Keratinocyte (primary cell): ENCODE results near the gene MEAK7. TPM values are rescaled to one million over a fixed set of nuclear protein-coding genes. Genes with fewer than 3 reads are reported as not detected.

Source experiments
- DNase-seq: peaks from one replicate; pipeline ENCODE4 v3.0.0-alpha.2; 2011; ENCODE audit warnings: low read depth, missing footprints, low spot score
- FAIRE-seq: peaks from 2 replicates; lab custom pipeline; 2011; peaks lifted over from hg19 to GRCh38; lab: Jason Lieb, UNC
- H2AFZ ChIP-seq: 2 replicates; pipeline ENCODE4 v1.6.0; 2012; ENCODE audit warnings: low read length, control low read depth, inconsistent platforms; ENCODE audit not compliant: control insufficient read depth
- H3K27ac ChIP-seq: 2 replicates; pipeline ENCODE4 v1.5.1; 2011; ENCODE audit warnings: low read length; ENCODE audit not compliant: control insufficient read depth, insufficient read depth
- H3K27me3 ChIP-seq: 3 replicates; pipeline ENCODE4 v1.6.0; 2011; ENCODE audit warnings: low read length; ENCODE audit not compliant: control insufficient read depth, insufficient read depth; ENCODE audit errors: extremely low read depth
- H3K36me3 ChIP-seq, 2 experiments: 2 replicates in 1 of 2; 3 replicates in 1 of 2; pipeline ENCODE4 v1.5.1; 2011; ENCODE audit warnings: low read length in 2 of 2, mild to moderate bottlenecking in 1 of 2; ENCODE audit not compliant: control insufficient read depth in 2 of 2, insufficient read depth in 2 of 2; ENCODE audit errors: extremely low read depth in 1 of 2
- H3K4me1 ChIP-seq: 3 replicates; pipeline ENCODE4 v1.5.1; 2011; ENCODE audit warnings: low read length; ENCODE audit not compliant: control insufficient read depth, insufficient read depth; ENCODE audit errors: extremely low read depth
- H3K4me2 ChIP-seq: 3 replicates; pipeline ENCODE4 v1.6.0; 2011; ENCODE audit warnings: low read depth, low read length; ENCODE audit not compliant: control insufficient read depth, insufficient read depth; ENCODE audit errors: extremely low read depth
- H3K4me3 ChIP-seq, 3 experiments: fragments of 200-600 bp in 1 of 3; sonication (generic) in 1 of 3; 2 replicates in 2 of 3; 3 replicates in 1 of 3; pipeline ENCODE4 v1.5.1; 2011 to 2016; ENCODE audit warnings: low read length in 3 of 3, mild to moderate bottlenecking in 3 of 3, control low read depth in 2 of 3, inconsistent platforms in 1 of 3, low read depth in 1 of 3, mixed read lengths in 1 of 3, mixed run types in 1 of 3, moderate library complexity in 1 of 3; ENCODE audit not compliant: control insufficient read depth in 2 of 3, insufficient read depth in 2 of 3; ENCODE audit errors: extremely low read depth in 1 of 3
- H3K79me2 ChIP-seq: 2 replicates; pipeline ENCODE4 v1.6.0; 2012; ENCODE audit warnings: low read length; ENCODE audit not compliant: control insufficient read depth, insufficient read depth
- H3K9ac ChIP-seq: 3 replicates; pipeline ENCODE4 v1.6.0; 2011; ENCODE audit warnings: low read length; ENCODE audit not compliant: control insufficient read depth, insufficient read depth; ENCODE audit errors: extremely low read depth
- H3K9me1 ChIP-seq: 3 replicates; pipeline ENCODE4 v1.6.0; 2011; ENCODE audit warnings: low read length; ENCODE audit not compliant: control insufficient read depth, insufficient read depth; ENCODE audit errors: extremely low read depth
- H3K9me3 ChIP-seq: 2 replicates; pipeline ENCODE4 v1.5.1; 2012; ENCODE audit warnings: low read depth, low read length; ENCODE audit not compliant: control insufficient read depth
- H4K20me1 ChIP-seq: 3 replicates; pipeline ENCODE4 v1.6.0; 2011; ENCODE audit warnings: low read length; ENCODE audit not compliant: control insufficient read depth, insufficient read depth; ENCODE audit errors: extremely low read depth
- EZH2 ChIP-seq: IDR thresholded peaks from one replicate; pipeline ENCODE4 v1.6.1; 2012; ENCODE audit warnings: inconsistent platforms, mild to moderate bottlenecking, low read length, moderate library complexity
- dilution Hi-C: fragments of 300-500 bp; cut with MboI; formaldehyde crosslinking; loops from one replicate; pipeline ENCODE4 v1.7.0; 2020; ENCODE audit warnings: low sequenced_read_pairs; ENCODE audit not compliant: extremely low pct_ligation_motif_present
- polyA plus RNA-seq, 5 experiments: library from polyadenylated mRNA; depleted of rRNA in 3 of 5; stranded (reverse) in 3 of 5; stranded (forward) in 1 of 5; unstranded in 1 of 5; fragments of >200 nt; gene quantifications; 1 replicate in 1 of 5; 2 replicates in 3 of 5; 3 replicates in 1 of 5; pipeline versions ENCODE4 v1.2.1 to v1.2.3, GENCODE V29; 2011 to 2012; ENCODE audit warnings: missing spikeins in 2 of 5, low read depth in 1 of 5, low replicate concordance in 1 of 5
- TF ChIP-seq, protein P1 (sequence below), 3 experiments: IDR thresholded peaks in 1 of 3; conservative IDR thresholded peaks in 1 of 3; optimal IDR thresholded peaks in 1 of 3; 2 replicates in 2 of 3; 3 replicates in 1 of 3; pipeline versions ENCODE3 to v1.5.1; 2011; ENCODE audit warnings: low read length in 3 of 3, mild to moderate bottlenecking in 3 of 3, moderate library complexity in 2 of 3, control low read depth in 1 of 3, inconsistent platforms in 1 of 3; ENCODE audit not compliant: insufficient read depth in 2 of 3; ENCODE audit errors: extremely low read depth in 1 of 3

MEAK7 gene
- polyA plus RNA-seq, 1 donor (not counting 4 experiments of a cell fraction or from before 2014, with no cell fraction given), result 81.0 TPM

DNA sequence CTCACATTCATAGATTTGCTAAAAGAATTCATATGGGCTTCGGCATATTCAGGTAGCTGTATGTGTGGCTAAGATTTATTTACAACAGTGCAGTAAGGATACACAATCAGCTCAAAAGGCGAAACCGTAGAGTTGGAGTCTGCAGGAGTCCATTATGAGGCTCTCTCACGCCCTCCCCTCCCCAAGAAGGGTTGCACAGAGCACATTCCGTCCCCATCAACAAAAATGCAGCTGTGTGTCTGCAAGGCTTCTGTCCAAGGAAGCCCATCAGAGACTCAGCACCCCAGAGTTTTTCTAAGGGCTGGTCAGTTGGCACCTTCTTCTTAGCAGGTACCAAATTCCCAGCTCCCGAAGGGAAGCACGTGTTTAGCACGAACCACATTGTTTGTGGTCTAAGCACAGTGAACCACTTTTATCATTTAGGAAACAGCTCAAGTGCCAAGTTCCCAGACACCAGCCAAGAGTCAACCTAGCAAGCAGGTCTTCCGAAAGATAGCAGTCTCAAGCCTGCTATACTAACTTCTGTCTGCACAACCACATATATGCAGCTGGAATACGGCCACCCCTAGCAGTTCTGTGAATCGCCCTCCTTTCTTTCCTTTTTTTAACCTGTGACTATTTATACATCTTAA is 28.5 kb upstream of the MEAK7 start:
- H3K36me3 ChIP-seq, result no peaks in the 10 kb centered on the region
- H2AFZ ChIP-seq, result peak overlapping the region; percentile 30
- TF ChIP-seq, protein P1, sequence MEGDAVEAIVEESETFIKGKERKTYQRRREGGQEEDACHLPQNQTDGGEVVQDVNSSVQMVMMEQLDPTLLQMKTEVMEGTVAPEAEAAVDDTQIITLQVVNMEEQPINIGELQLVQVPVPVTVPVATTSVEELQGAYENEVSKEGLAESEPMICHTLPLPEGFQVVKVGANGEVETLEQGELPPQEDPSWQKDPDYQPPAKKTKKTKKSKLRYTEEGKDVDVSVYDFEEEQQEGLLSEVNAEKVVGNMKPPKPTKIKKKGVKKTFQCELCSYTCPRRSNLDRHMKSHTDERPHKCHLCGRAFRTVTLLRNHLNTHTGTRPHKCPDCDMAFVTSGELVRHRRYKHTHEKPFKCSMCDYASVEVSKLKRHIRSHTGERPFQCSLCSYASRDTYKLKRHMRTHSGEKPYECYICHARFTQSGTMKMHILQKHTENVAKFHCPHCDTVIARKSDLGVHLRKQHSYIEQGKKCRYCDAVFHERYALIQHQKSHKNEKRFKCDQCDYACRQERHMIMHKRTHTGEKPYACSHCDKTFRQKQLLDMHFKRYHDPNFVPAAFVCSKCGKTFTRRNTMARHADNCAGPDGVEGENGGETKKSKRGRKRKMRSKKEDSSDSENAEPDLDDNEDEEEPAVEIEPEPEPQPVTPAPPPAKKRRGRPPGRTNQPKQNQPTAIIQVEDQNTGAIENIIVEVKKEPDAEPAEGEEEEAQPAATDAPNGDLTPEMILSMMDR (optimal IDR thresholded peaks at IDR 0.05 in 1 of 3, IDR thresholded peaks at IDR 0.05 in 1 of 3, conservative IDR thresholded peaks at IDR 0.05 in 1 of 3; ENCODE audit: extremely low read depth in 1 of 3, insufficient read depth in 2 of 3, low read length in 3 of 3), result no peak
- TF ChIP-seq EZH2, result no peak
- peaks cover 8% of the 10 kb centered on the region for H3K9me3 ChIP-seq
- peak overlapping the region; percentile 16 for H3K27ac ChIP-seq
- FAIRE-seq, result no peak
- H3K27me3 ChIP-seq, result peaks cover 3% of the 10 kb centered on the region
- H3K9ac ChIP-seq, result no peak overlapping the region
- peak overlapping the region; percentile 80 for H3K4me2 ChIP-seq
- H3K4me3 ChIP-seq, result no peak overlapping the region
- no peaks in the 10 kb centered on the region for H4K20me1 ChIP-seq
- H3K4me1 ChIP-seq, result peaks cover 20% of the 10 kb centered on the region
- H3K9me1 ChIP-seq, result no peaks in the 10 kb centered on the region
- no peak for DNase-seq
- no peaks in the 10 kb centered on the region for H3K79me2 ChIP-seq
- dilution Hi-C loops, result no loop called here

DNA sequence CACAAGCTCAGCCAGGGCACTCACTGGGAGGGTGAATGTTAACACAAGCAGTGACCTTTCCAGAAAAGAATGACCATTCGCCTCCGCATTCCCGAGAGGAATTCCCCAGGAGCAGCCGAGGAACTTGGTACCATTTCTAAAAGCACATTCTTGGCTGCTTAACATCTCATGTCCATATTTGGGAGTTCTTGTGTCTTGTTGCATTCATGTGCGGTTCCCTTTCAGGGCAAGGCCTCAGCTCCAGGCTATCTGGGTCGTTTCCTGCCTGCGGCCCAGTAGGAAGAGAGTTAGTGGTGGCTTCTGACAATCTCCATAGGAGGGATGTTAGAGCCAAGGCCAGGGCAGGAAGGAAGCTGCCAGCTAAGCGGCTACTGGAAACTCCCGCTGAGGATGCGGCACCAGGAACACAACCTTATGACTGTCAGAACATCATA is 27.8 kb upstream of the MEAK7 start:
- dilution Hi-C loops, result no loop called here
- Histone ChIP-seq H3K4me3 (peak overlapping the region in 2 of 3 experiments; percentile 32 to 47), H3K9ac (no peak overlapping the region), H2AFZ (no peak overlapping the region), H3K79me2 (no peaks in the 10 kb centered on the region), H3K27me3 (peaks cover 3% of the 10 kb centered on the region), H3K4me2 (peak overlapping the region; percentile 80), H3K9me3 (peaks cover 8% of the 10 kb centered on the region), H3K27ac (peak overlapping the region; percentile 44), H4K20me1 (no peaks in the 10 kb centered on the region), H3K4me1 (peaks cover 26% of the 10 kb centered on the region), H3K36me3 (no peaks in the 10 kb centered on the region), H3K9me1 (no peaks in the 10 kb centered on the region)
- DNase-seq, result peak; percentile 82
- peak; percentile 83 for FAIRE-seq
- no peak for TF ChIP-seq EZH2
- TF ChIP-seq, protein P1 (optimal IDR thresholded peaks at IDR 0.05 in 1 of 3, IDR thresholded peaks at IDR 0.05 in 1 of 3, conservative IDR thresholded peaks at IDR 0.05 in 1 of 3; ENCODE audit: extremely low read depth in 1 of 3, insufficient read depth in 2 of 3, low read length in 3 of 3), result no peak
